COLO668 (cell line): Measurements from ENCODE around the gene OSGIN1.

Source experiments
- DNase-seq: peaks from one replicate; lab custom pipeline; 2025; ENCODE audit not compliant: unreplicated experiment; lab: John Stamatoyannopoulos, UW

Gene OSGIN1

DNA sequence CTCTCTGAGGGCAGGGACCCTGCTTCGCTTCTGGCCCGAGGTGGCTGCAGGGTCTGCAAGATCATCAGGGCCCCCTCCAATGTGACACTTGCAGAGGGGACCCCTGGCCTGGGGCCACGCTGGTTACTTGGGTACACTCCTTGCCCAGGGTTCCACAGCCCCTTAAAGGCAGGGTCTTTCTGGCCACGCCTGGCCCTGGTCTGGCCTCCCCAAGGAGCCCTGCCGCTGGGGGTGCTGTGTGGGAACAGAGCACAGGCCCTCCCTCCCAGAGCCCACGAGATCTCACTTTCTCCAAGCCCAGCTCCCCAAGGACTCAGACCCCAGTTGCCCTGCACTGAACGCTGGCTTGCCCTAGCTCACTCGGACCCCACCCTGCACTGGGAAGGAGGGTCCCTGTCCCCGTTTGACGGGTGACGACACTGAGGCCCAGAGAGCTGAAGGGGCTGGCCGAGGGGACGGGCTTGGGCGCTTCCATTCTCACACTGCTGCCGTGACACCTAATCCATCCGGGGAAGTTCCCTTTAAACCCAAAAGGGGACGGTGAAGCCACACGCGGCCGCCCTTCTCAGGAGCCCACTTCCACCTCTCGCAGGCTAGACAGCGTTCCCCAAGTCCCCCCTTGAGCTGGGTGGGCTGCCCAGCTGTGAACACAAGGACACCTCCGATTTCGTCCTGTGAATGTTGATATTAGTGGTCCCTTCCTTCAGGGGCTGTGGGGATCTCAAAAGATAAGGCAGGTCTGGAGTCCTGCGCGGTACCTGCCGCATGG, 26.9 kb upstream of the OSGIN1 start:
- DNase-seq, result no peak

DNA sequence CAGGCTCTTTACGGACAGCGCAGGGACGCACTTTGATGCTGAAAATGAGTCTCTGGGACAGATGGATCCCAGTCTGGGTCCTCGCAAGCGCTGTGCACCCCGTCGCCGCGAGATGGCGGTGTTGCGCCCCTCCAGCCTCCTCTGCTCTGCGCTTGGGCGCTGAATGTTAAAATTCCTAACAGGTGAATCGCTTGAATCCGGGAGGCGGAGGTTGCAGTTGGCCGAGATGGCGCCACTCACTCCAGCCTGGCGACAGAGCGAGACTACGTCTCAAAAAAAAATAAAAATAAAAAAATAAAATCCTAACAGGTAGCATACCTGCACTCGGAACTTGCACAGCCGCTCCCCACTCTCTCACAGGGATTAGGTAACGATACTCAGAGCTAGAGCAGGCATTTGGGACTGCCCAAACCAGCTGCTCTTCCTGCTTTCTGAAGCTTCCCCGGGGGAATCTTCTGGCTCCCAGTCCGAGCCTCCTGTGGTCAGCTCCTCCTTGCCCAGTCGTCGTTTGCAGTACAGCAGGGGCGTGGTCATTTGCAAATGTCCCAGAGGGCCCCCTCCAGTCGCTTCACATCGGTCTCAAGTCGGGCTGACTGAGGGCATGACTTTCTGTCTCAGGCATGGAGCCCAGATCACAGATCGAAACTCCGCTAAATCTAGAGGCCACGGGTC, 26.2 kb upstream of the OSGIN1 start:
- DNase-seq, result peak; percentile 63

DNA sequence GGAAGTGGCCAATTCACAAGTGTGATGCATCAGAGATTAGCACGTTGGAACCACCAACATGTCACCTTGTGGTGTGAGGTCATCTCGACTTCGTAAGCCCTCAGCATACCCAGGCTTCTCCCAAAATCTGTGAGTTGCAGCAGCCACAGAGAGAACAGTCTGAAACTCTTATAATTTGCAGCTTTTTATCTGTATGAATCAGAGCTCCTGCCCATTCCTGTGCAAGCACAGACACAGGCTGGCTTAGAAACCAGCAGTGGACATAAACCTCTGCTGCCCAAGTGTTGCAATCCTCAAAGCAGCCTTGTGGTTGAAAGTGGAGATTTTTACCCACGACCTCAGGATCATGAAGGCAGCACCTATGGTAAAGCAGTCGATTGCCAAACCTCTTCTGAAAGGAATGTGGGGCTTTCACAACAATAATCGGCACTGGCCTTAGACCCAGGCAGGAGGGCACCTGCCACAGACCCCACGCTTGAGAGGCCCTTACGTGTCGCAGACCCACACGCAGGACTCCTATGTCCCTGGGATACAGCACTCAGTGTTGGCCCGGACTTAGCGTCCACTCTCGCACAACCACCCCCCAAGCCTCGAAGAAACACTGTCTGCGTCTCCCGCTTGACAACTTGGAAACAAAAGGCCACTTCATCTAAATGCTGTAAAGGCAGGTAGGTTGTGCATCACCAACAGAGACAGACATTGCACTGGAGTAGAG, 24.5 kb upstream of the OSGIN1 start:
- no peak for DNase-seq

- DNase-seq, result no peak
Measured at GRCh38 chr16:83929811-83930555, 23.1 kb upstream of the OSGIN1 start.

GRCh38 chr16:83930730-83931500, 22.1 kb upstream of the OSGIN1 start:
- no peak for DNase-seq

- no peak for DNase-seq
Measured at GRCh38 chr16:83931556-83931955, 21.5 kb upstream of the OSGIN1 start.

GRCh38 chr16:83932304-83932703, 20.7 kb upstream of the OSGIN1 start:
- no peak for DNase-seq

DNA sequence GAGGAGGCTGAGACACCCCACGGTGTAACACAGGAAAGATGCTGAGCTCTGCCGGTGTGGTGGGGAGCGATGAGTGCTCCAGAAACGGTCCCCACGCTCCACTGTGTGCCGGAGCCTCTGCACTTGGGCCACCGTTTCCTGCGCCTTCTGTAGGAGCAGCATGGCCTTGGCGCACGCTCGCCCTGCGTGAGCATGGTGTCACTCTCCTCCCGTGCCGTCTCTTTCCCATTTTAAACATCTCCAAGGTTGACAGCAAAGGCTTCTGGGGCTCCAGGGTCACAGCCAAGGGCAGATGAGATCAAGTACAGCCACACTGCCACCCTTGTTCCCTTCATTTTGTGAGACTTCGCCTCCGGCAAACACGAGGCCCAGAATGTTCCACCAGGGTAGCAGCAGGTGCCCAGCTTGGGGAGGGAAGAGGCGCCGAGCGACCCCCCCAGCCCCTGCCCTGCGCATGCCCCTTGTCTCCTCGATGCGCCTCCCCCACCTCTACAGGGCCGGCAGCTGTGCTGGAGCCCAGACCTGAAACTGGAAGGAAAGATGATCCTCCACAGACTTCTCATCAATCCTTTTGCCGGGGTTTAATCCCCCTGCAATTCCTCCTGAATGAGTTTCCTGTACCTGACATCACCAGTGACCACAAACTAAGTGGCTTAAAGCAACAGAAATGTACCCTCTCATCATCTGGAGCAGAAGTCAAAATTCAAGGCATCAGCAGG, 19.9 kb upstream of the OSGIN1 start:
- DNase-seq, result no peak

- no peak for DNase-seq
Measured at GRCh38 chr16:83933885-83934683, 19.0 kb upstream of the OSGIN1 start.

GRCh38 chr16:83934684-83934977, 18.4 kb upstream of the OSGIN1 start:
- DNase-seq, result no peak

GRCh38 chr16:83935005-83935857, 17.8 kb upstream of the OSGIN1 start:
- peak; percentile 7 for DNase-seq

- no peak for DNase-seq
Measured at GRCh38 chr16:83935858-83936255, 17.2 kb upstream of the OSGIN1 start.

GRCh38 chr16:83936581-83937165, 16.4 kb upstream of the OSGIN1 start:
- DNase-seq, result no peak

DNA sequence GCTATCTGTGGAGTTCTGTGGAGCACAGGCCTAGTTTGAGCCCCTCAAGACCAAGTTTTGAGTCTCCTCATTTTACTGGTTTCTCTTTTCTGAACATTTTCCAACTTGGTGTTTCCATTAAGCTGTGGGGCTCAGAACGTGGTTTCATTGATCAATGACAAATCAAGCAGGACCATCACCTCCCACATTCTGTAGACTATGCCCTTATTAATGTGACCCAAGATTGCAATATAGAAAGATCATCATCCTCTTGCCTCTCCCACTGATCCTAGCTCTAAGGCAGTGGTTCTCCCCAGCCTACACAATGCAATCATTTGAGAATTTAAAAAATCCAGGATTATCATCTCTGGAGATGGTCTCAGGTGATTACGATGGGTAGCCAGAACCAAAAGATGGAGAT, 15.8 kb upstream of the OSGIN1 start:
- DNase-seq, result no peak

DNA sequence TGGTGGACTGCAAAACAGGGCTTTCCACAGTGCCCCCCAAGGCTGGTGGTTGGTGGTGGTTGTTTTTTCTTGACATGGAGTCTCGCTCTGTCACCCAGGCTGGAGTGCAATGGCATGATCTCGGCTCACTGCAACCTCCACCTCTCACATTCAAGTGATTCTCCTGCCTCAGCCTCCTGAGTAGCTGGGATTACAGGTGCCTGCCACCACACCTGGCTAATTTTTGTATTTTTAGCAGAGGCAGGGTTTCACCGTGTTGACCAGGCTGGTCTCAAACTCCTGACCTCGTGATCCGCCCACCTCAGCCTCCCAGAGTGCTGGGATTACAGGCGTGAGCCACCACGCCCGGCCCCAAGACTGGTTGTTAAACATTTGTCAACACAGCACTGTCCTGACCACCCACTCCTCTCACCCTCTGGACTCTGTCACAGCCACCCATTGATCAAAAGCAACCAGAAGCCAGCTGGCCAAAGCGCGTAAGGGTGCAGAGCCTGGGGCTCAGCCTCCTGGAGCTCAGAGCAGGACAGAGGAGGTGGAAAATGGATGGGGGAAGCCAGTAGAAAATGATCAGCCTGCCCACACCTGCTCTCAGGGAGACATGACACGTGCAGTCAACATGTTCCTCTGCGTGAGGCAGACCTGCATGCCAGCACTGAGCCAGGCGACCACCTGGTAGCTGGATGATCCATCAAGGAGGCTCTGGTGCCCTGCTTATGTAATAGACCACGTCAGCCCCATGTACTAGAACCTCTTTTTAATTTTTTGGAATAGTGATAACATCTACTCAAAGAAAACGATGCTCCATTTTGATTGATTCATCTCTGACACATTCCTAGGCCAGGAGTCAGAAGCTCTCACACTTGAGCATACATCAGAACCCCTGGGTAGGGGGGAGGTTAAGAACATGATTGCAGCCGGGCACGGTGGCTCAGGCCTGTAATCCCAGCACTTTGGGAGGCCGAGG, 14.8 kb upstream of the OSGIN1 start:
- no peak for DNase-seq

DNA sequence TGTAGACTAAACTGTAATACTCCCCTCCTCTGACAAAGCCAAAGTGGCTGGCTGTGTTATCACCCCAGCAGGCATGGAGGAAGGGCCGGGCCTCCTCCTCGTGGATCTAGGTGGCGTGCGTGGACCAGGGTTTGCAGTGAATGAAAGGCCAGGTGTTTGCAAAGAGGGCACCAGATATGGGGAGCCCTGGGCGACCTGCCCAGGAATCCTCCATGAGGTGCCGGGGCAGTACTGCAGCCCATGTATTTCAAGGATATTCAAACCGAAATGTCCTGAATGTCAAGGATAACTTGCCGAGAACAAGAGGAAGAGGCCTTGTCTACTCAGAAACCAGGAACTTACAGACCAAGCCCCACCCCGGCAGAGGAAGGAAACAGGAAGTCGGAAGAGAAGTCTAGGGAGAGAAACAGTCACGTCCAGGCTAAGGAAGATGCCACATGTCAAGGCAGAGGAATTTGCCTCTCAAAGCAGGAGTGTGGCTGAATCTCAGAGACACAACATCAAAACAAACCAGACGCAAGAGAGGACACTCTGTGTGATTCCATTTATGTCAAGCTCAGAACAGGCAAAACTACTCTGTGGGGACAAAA, 13.7 kb upstream of the OSGIN1 start:
- no peak for DNase-seq

DNA sequence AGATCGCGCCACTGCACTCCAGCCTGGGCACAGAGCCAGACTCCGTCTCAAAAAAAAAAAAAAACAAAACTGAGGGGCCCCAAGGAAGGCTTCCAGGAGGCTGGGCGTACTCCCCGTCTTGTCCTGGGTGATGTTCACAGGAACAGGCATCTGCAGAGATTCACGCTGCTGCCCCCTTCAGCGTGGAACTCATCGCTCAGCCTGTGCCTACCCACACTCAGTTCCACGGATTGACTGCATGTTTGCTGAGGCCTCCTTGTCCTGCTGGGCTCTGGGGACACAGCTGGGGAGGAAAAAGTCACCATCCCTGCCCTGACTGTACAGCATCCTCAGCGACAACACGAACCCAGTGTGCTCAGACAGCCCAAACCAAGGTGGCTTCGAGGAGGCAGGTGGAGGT, 12.9 kb upstream of the OSGIN1 start:
- DNase-seq, result no peak
